ENCODE measurements around the gene MIER2. TPM values are rescaled to one million over a fixed set of nuclear protein-coding genes. Genes with fewer than 3 reads are reported as not detected.

Gene MIER2
- total and polyA plus RNA-seq, 2 donors, result 8.7 to 24.9 TPM

GRCh38 chr19:329876-330275, 14.7 kb downstream of the MIER2 start:
- H3K27me3 ChIP-seq (ENCODE audit: control insufficient read depth in 2 of 2, insufficient read depth in 1 of 2, low read length in 1 of 2), result no peaks in the 10 kb centered on the region
- H3K36me3 ChIP-seq (ENCODE audit: control insufficient read depth in 2 of 2, insufficient read depth in 2 of 2, low read length in 1 of 2), result peaks cover 57 to 74% of the 10 kb centered on the region in 2 donors
- no peaks in the 10 kb centered on the region for H3K4me1 ChIP-seq (ENCODE audit: control insufficient read depth in 2 of 2, insufficient read depth in 2 of 2, low read length in 2 of 2)
- no peak overlapping the region for H3K27ac ChIP-seq (ENCODE audit: low read depth in 1 of 2, low read length in 1 of 2)
- DNase-seq (ENCODE audit: low read depth in 6 of 9, low spot score in 9 of 9), result no peak
- no peak overlapping the region for H3K4me3 ChIP-seq (ENCODE audit: low read length in 2 of 2)
- H3K9me3 ChIP-seq (ENCODE audit: control insufficient read depth in 2 of 2, insufficient read depth in 1 of 2, low read length in 1 of 2), result peaks cover 6 to 42% of the 10 kb centered on the region in 2 donors
- WGBS, result 95% methylated on average over 7 of the region's 7 CpGs

GRCh38 chr19:328025-328505, 16.5 kb downstream of the MIER2 start:
- no peaks in the 10 kb centered on the region for H3K27me3 ChIP-seq (ENCODE audit: control insufficient read depth in 2 of 2, insufficient read depth in 1 of 2, low read length in 1 of 2)
- WGBS, result 98% methylated on average over 4 of the region's 4 CpGs
- no peak for DNase-seq (ENCODE audit: low read depth in 6 of 9, low spot score in 9 of 9)
- no peaks in the 10 kb centered on the region for H3K4me1 ChIP-seq (ENCODE audit: control insufficient read depth in 2 of 2, insufficient read depth in 2 of 2, low read length in 2 of 2)
- peaks cover 6 to 42% of the 10 kb centered on the region in 2 donors for H3K9me3 ChIP-seq (ENCODE audit: control insufficient read depth in 2 of 2, insufficient read depth in 1 of 2, low read length in 1 of 2)
- H3K36me3 ChIP-seq (ENCODE audit: control insufficient read depth in 2 of 2, insufficient read depth in 2 of 2, low read length in 1 of 2), result peaks cover 58 to 73% of the 10 kb centered on the region in 2 donors
- H3K27ac ChIP-seq (ENCODE audit: low read depth in 1 of 2, low read length in 1 of 2), result no peak overlapping the region
- no peak overlapping the region for H3K4me3 ChIP-seq (ENCODE audit: low read length in 2 of 2)

- Histone ChIP-seq H3K27ac (ENCODE audit: low read depth in 1 of 2, low read length in 1 of 2) (no peak overlapping the region), H3K27me3 (ENCODE audit: control insufficient read depth in 2 of 2, insufficient read depth in 1 of 2, low read length in 1 of 2) (no peaks in the 10 kb centered on the region), H3K4me1 (ENCODE audit: control insufficient read depth in 2 of 2, insufficient read depth in 2 of 2, low read length in 2 of 2) (no peaks in the 10 kb centered on the region), H3K9me3 (ENCODE audit: control insufficient read depth in 2 of 2, insufficient read depth in 1 of 2, low read length in 1 of 2) (peaks cover 10 to 42% of the 10 kb centered on the region in 2 donors), H3K36me3 (ENCODE audit: control insufficient read depth in 2 of 2, insufficient read depth in 2 of 2, low read length in 1 of 2) (peaks cover 58 to 79% of the 10 kb centered on the region in 2 donors), H3K4me3 (ENCODE audit: low read length in 2 of 2) (no peak overlapping the region)
- DNase-seq (ENCODE audit: low read depth in 6 of 9, low spot score in 9 of 9), result no peak
- WGBS, result 99% methylated on average over 17 of the region's 17 CpGs
Measured at GRCh38 chr19:327291-328024, 17.1 kb downstream of the MIER2 start.

- Histone ChIP-seq H3K27me3 (ENCODE audit: control insufficient read depth in 2 of 2, insufficient read depth in 1 of 2, low read length in 1 of 2) (no peaks in the 10 kb centered on the region), H3K36me3 (ENCODE audit: control insufficient read depth in 2 of 2, insufficient read depth in 2 of 2, low read length in 1 of 2) (peaks cover 58 to 82% of the 10 kb centered on the region in 2 donors), H3K9me3 (ENCODE audit: control insufficient read depth in 2 of 2, insufficient read depth in 1 of 2, low read length in 1 of 2) (peaks cover 10 to 42% of the 10 kb centered on the region in 2 donors), H3K4me1 (ENCODE audit: control insufficient read depth in 2 of 2, insufficient read depth in 2 of 2, low read length in 2 of 2) (no peaks in the 10 kb centered on the region), H3K4me3 (ENCODE audit: low read length in 2 of 2) (no peak overlapping the region), H3K27ac (ENCODE audit: low read depth in 1 of 2, low read length in 1 of 2) (no peak overlapping the region)
- WGBS, result 98% methylated on average over 15 of the region's 15 CpGs
- no peak for DNase-seq (ENCODE audit: low read depth in 6 of 9, low spot score in 9 of 9)
Measured at GRCh38 chr19:326871-327270, 17.7 kb downstream of the MIER2 start.

- no peaks in the 10 kb centered on the region for H3K4me1 ChIP-seq (ENCODE audit: control insufficient read depth in 2 of 2, insufficient read depth in 2 of 2, low read length in 2 of 2)
- H3K9me3 ChIP-seq (ENCODE audit: control insufficient read depth in 2 of 2, insufficient read depth in 1 of 2, low read length in 1 of 2), result peaks cover 9 to 42% of the 10 kb centered on the region in 2 donors
- DNase-seq (ENCODE audit: low read depth in 6 of 9, low spot score in 9 of 9), result no peak
- no peaks in the 10 kb centered on the region for H3K27me3 ChIP-seq (ENCODE audit: control insufficient read depth in 2 of 2, insufficient read depth in 1 of 2, low read length in 1 of 2)
- WGBS, result 98% methylated on average over 33 of the region's 33 CpGs
- no peak overlapping the region for H3K27ac ChIP-seq (ENCODE audit: low read depth in 1 of 2, low read length in 1 of 2)
- H3K36me3 ChIP-seq (ENCODE audit: control insufficient read depth in 2 of 2, insufficient read depth in 2 of 2, low read length in 1 of 2), result peaks cover 58 to 80% of the 10 kb centered on the region in 2 donors
- no peak overlapping the region for H3K4me3 ChIP-seq (ENCODE audit: low read length in 2 of 2)
Measured at GRCh38 chr19:325937-326565, 18.5 kb downstream of the MIER2 start.

GRCh38 chr19:325173-325936, 19.2 kb downstream of the MIER2 start:
- Histone ChIP-seq H3K9me3 (ENCODE audit: control insufficient read depth in 2 of 2, insufficient read depth in 1 of 2, low read length in 1 of 2) (peaks cover 8 to 40% of the 10 kb centered on the region in 2 donors), H3K27me3 (ENCODE audit: control insufficient read depth in 2 of 2, insufficient read depth in 1 of 2, low read length in 1 of 2) (no peaks in the 10 kb centered on the region), H3K4me3 (ENCODE audit: low read length in 2 of 2) (no peak overlapping the region), H3K27ac (ENCODE audit: low read depth in 1 of 2, low read length in 1 of 2) (no peak overlapping the region), H3K4me1 (ENCODE audit: control insufficient read depth in 2 of 2, insufficient read depth in 2 of 2, low read length in 2 of 2) (no peaks in the 10 kb centered on the region), H3K36me3 (ENCODE audit: control insufficient read depth in 2 of 2, insufficient read depth in 2 of 2, low read length in 1 of 2) (peaks cover 59 to 80% of the 10 kb centered on the region in 2 donors)
- 94% methylated on average over 24 of the region's 24 CpGs for WGBS
- DNase-seq (ENCODE audit: low read depth in 6 of 9, low spot score in 9 of 9), result no peak

GRCh38 chr19:324716-325115, 19.9 kb downstream of the MIER2 start:
- Histone ChIP-seq H3K27ac (ENCODE audit: low read depth in 1 of 2, low read length in 1 of 2) (no peak overlapping the region), H3K4me3 (ENCODE audit: low read length in 2 of 2) (no peak overlapping the region), H3K36me3 (ENCODE audit: control insufficient read depth in 2 of 2, insufficient read depth in 2 of 2, low read length in 1 of 2) (peaks cover 55 to 73% of the 10 kb centered on the region in 2 donors), H3K4me1 (ENCODE audit: control insufficient read depth in 2 of 2, insufficient read depth in 2 of 2, low read length in 2 of 2) (no peaks in the 10 kb centered on the region), H3K27me3 (ENCODE audit: control insufficient read depth in 2 of 2, insufficient read depth in 1 of 2, low read length in 1 of 2) (no peaks in the 10 kb centered on the region), H3K9me3 (ENCODE audit: control insufficient read depth in 2 of 2, insufficient read depth in 1 of 2, low read length in 1 of 2) (peaks cover 8 to 33% of the 10 kb centered on the region in 2 donors)
- no peak for DNase-seq (ENCODE audit: low read depth in 6 of 9, low spot score in 9 of 9)
- WGBS, result 99% methylated on average over 8 of the region's 8 CpGs

GRCh38 chr19:322616-323015, 22.0 kb downstream of the MIER2 start:
- DNase-seq (ENCODE audit: low read depth in 6 of 9, low spot score in 9 of 9), result no peak
- no peaks in the 10 kb centered on the region for H3K4me1 ChIP-seq (ENCODE audit: control insufficient read depth in 2 of 2, insufficient read depth in 2 of 2, low read length in 2 of 2)
- WGBS, result 98% methylated on average over 13 of the region's 13 CpGs
- no peaks in the 10 kb centered on the region for H3K27me3 ChIP-seq (ENCODE audit: control insufficient read depth in 2 of 2, insufficient read depth in 1 of 2, low read length in 1 of 2)
- H3K9me3 ChIP-seq (ENCODE audit: control insufficient read depth in 2 of 2, insufficient read depth in 1 of 2, low read length in 1 of 2), result peaks cover 4 to 13% of the 10 kb centered on the region in 2 donors
- no peak overlapping the region for H3K27ac ChIP-seq (ENCODE audit: low read depth in 1 of 2, low read length in 1 of 2)
- no peak overlapping the region for H3K4me3 ChIP-seq (ENCODE audit: low read length in 2 of 2)
- peaks cover 35 to 55% of the 10 kb centered on the region in 2 donors for H3K36me3 ChIP-seq (ENCODE audit: control insufficient read depth in 2 of 2, insufficient read depth in 2 of 2, low read length in 1 of 2)

GRCh38 chr19:318509-318774, 26.2 kb downstream of the MIER2 start:
- H3K4me1 ChIP-seq (ENCODE audit: control insufficient read depth in 2 of 2, insufficient read depth in 2 of 2, low read length in 2 of 2), result no peaks in the 10 kb centered on the region
- H3K4me3 ChIP-seq (ENCODE audit: low read length in 2 of 2), result no peak overlapping the region
- H3K36me3 ChIP-seq (ENCODE audit: control insufficient read depth in 2 of 2, insufficient read depth in 2 of 2, low read length in 1 of 2), result peaks cover 16 to 43% of the 10 kb centered on the region in 2 donors
- WGBS, result over 99% methylated on average over 5 of the region's 5 CpGs
- H3K27ac ChIP-seq (ENCODE audit: low read depth in 1 of 2, low read length in 1 of 2), result no peak overlapping the region
- H3K9me3 ChIP-seq (ENCODE audit: control insufficient read depth in 2 of 2, insufficient read depth in 1 of 2, low read length in 1 of 2), result peaks cover 4 to 5% of the 10 kb centered on the region in 2 donors
- no peaks in the 10 kb centered on the region for H3K27me3 ChIP-seq (ENCODE audit: control insufficient read depth in 2 of 2, insufficient read depth in 1 of 2, low read length in 1 of 2)
- DNase-seq (ENCODE audit: low read depth in 6 of 9, low spot score in 9 of 9), result no peak
